HG02588 (cell line): ENCODE data around the gene PLA2G2E.
A peak's percentile ranks its signal among the peaks of the same experiment; 100 is the strongest.
"Not testable (repeated sequence)": the region's sequence is repeated elsewhere in the genome, so short reads cannot be mapped to it uniquely, and the experiment has no call there.

ENCODE experiments used
- ATAC-seq: cut with Tn5 transposase; IDR thresholded peaks from one replicate; pipeline ENCODE4 v1.9.1; 2021; ENCODE audit warnings: mild to moderate bottlenecking, moderate library complexity; ENCODE audit not compliant: unreplicated experiment

PLA2G2E gene

DNA sequence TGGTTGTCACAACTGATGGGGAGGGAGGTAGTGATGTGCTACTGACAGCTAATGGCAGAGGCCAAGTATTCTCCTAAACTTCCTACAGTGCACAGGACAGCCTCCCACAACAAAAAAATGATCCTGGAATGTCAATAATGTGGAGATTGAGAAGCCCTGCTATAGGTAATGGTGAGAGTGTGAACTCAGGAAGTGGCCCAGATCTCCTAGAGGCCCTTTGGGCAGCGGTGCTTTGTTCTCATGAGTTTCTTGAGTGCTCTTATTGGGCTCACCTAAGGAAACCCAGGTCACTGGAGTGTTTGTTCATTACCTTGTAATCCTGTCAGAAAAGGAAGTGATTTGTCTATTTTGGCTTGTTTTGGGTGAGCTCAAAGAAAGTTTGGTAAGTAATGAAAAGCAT, 35.3 kb downstream of the PLA2G2E start:
- no peak for ATAC-seq

DNA sequence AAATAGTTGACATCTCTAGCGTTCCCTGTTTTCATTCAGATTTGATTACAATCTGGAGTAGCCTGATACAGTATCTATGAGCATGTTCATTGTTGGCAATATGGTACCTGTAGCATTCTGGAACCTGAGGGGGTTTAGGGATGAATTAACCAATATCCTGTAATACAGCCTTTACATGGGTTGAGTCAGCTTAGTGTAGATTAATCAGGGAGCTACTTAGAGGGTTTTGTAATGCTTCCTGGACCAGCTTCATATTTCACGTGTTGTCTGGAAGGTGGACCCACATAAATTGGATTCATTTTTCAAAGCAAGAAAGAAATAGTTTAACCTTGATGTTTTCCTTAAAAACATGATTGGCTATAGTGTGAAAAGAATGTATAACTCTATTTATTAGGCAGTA, 37.6 kb downstream of the PLA2G2E start:
- ATAC-seq = no peak

DNA sequence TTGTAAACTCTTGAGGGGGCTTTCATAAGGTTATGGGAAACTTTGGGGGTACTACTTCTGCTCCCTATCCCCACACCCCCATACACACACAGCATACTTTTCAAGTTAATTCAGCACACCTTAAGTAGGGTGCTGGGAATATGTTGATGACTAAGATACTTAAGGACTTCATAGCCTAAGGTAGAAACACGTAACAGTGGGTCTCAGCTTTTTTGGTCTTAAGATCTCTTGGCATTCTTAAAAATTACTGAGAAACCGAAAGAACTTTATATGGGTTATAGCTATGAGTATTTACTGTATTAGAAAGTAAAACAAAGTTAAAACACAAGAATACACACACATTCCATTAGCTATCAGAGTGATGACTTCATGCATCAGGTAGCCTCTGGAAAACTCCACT, 39.1 kb downstream of the PLA2G2E start:
- no peak for ATAC-seq

DNA sequence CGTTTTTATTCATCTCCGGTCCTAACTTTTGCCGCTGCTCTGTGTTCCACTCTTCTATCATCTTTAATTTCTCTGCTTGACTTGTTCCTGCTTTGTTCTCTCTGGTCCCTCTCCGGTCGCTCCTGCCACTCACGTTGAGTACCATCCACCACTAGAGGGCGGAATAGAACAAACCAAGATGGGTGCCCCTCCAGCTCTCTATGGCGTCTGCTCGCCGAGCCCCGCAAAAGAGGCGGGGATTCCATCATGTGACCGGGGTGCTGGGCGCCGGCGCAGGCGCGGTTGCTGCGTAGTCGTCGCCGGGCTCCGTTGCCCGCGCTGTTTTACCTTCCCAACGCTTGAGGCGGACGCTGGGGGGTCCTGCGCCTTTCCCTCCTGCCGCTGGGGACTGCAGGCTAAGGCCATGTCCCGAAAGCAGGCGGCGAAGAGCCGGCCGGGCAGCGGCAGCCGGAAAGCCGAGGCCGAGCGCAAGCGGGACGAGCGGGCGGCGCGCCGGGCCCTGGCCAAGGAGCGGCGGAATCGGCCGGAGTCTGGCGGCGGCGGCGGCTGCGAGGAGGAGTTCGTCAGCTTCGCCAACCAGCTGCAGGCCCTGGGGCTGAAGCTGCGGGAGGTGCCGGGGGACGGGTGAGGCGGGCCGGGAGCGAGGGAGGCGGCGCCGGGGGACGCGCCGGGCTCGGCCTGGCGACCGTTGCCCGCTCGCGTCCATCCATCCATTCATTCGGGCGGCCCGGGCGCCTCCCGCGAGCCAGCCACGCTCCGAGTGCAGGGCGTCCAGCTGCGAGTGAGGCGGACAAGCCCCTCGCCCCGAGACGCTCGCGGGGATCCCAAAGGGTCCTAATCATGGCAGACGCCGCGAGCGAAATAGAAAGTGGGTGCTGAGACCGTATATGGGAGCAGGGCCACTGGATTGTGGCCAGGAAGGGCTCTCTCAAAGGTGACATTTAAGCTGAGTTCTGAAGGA, 41.0 kb downstream of the PLA2G2E start, which contains the start of gene OTUD3:
Gene OTUD3, plus strand, starts transcription at position 285 of the 961 bp plus-strand sequence. Its CDS starts 119 bp downstream, at position 404.
- peak; percentile 88 for ATAC-seq

DNA sequence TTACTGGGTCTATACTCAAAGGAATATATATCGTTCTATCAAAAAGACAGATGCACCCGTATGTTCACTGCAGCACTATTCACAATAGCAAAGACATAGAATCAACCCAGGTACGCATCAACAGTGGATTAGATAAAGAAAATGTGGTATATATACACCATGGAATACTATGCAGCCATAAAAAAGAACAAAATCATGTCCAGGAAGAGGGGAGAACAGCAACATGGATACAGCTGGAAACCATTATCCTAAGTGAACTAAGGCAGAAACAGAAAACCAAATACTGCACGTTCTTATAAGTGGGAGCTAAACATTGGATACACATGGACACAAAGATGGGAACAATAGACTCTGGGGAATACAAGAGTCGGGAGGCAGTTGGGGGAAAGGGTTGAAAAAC, 42.6 kb downstream of the PLA2G2E start:
- not testable (repeated sequence) for ATAC-seq

DNA sequence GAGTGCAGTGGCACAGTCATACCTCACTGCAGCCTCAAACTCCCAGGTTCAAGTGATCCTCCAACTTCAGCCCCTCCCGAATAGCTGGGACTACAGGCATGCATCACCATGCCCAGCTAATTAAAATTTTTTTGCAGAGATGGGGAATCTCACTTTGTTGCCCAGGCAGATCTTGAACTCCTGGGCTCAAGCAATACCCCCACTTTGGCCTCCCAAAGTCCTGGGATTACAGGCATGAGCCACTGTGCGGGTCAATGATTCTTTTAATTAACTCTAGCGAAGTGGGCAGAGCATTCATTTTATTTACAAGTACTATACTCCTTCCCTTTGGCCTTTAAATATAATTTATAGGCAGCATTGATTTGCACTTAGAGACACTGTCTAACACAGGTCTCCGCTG, 43.8 kb downstream of the PLA2G2E start:
- ATAC-seq = no peak

DNA sequence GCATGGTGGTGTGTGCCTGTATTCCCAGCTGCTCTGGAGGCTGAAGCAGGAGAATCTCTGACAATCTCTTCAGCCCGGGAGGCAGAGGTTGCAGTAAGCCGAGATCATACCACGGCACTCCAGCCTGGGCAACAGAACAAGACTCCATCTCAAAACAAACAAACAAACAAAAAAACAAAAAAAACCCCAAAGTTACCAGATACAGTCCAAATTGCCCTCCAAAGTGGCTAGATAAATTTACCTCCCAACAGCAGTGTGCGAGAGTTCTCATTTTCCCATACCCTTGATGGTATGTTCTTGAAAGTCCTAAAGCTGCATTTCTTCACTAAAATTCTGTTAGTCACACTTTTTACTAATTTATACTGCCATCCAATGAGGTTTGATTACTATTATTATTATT, 44.2 kb downstream of the PLA2G2E start:
- ATAC-seq = no peak

DNA sequence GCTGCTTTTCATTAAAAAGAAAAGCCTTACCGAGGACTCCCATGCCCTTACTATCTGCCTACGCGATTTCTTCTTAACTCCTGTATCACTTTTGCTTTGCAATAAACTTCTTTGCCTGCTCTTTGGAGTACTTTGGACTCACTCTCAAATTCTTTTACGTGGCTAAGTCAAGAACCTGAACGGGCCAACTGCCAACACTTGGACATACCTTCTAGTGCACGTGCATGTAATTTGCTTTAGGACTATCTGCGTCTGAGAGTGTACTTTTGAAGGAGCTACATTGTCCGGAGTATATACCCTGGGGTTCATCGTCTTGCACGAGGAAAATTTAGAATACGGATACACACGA, 44.8 kb downstream of the PLA2G2E start:
- no peak for ATAC-seq

DNA sequence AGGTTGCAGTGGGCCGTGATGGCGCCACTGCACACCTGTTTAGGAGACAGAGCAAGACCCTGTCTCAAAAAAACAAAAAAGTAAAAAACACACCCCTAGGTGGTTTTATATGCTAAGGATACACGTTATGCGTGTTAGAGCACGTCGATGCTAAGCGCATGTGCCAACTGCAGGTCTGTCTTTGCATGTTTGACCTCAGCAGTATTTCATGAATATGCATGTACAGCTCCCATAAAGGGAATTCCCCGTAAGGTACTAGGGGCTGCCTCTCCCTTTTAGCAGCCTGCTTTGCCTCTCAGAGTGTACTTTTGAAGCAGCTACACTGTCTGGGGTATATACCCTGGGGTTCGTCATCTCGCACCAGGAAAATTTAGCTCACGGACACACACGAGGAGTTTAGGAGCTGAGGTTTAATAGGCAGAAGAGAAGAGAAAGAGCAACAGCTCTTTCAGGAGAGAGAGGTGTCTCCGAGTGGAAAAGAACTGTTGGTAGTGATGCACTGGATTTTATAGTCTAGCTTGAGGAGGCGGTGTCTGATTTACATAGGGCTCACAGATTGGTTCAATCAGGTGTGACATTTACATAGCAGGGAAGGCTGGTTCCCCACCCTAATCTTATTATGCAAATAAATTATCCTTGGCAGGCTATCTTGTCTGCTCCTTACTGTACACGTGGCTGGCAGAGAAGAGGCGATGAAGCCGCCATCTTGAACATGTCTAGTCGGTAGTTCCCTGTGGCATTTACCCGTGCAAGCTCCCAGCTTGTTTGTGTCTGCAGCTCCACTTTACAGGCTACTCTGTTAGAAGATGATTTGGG, 45.4 kb downstream of the PLA2G2E start:
- ATAC-seq = no peak

DNA sequence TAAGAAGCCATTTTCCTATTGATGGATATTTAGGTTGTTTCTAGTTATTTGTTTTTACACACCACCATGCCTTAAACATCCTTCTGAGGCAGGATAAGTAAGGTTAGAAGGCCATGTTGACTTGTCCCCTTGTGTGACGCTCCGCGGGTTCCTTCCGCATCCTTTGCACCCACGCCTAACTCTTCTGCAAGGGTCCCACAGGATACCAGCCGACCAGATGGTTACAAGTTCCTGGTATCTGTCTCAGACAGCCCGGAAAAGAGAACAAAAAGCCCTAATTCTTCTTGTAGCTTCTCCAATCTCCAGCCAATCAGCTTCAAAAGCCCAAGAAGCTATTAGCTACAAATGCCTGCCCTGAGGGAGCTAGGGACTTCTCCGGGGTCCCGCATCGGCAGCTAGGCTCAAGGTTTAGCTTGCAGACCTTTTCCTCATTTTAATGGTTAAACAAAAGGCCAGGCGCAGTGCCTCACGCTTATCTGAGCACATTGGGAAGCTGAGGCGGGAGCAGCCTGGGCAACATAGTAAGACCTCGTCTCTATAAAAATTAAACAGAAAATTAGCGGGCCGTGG, 46.2 kb downstream of the PLA2G2E start:
- ATAC-seq = no peak

DNA sequence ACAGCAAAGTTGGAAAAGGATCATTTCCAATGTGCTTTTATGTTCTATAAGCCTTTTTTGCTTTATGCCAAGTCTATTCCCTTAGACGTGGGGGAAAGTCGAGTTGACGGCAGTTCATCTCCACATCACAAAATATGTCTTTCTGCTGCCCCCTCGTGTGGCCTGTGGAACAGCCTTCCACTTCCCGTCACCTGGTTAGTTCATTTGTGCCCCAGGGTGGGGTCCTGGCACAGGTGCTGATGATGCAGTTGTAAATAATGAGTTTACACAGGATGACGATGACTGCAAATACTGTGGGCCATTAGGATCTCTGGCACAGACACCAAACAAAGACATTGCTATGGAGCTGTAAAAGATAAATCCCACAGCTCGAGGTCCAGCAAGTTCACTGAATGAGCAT, 51.2 kb downstream of the PLA2G2E start:
- ATAC-seq = no peak
